Lung (tissue), 12 donors: Measurements from ENCODE around the gene NTHL1. TPM values are rescaled to one million over a fixed set of nuclear protein-coding genes. Genes with fewer than 3 reads are reported as not detected.

Source experiments
- ATAC-seq: fragments of 200-7000 bp; cut with Tn5 transposase; one replicate; pipeline ENCODE4 v1.9.1; 2020; ENCODE audit warnings: moderate number of reproducible peaks; ENCODE audit not compliant: insufficient read depth, low FRiP score
- DNase-seq, 3 donors: peaks; one replicate each; pipeline ENCODE4 v3.0.0-alpha.2; 2013 to 2017
- H3K27ac ChIP-seq, 2 donors: one replicate each; pipeline ENCODE4 v1.5.1; 2013; ENCODE audit warnings: mild to moderate bottlenecking in 2 of 2, moderate library complexity in 2 of 2, control low read depth in 1 of 2, inconsistent platforms in 1 of 2, low read depth in 1 of 2, low read length in 1 of 2
- H3K27me3 ChIP-seq, 3 donors: one replicate each; pipeline ENCODE4 v1.5.1; 2013; ENCODE audit warnings: low read length in 2 of 3; ENCODE audit not compliant: control insufficient read depth in 3 of 3, insufficient read depth in 3 of 3
- H3K36me3 ChIP-seq, 4 donors: one replicate each; pipeline ENCODE4 v1.5.1; 2013; ENCODE audit warnings: low read length in 4 of 4, mild to moderate bottlenecking in 1 of 4, moderate library complexity in 1 of 4; ENCODE audit not compliant: control insufficient read depth in 4 of 4, insufficient read depth in 4 of 4
- H3K4me1 ChIP-seq, 5 donors: one replicate each; pipeline ENCODE4 v1.5.1; 2013; ENCODE audit warnings: low read length in 5 of 5, mild to moderate bottlenecking in 2 of 5, moderate library complexity in 1 of 5; ENCODE audit not compliant: control insufficient read depth in 5 of 5, insufficient read depth in 5 of 5
- H3K4me3 ChIP-seq: one replicate; pipeline ENCODE4 v1.5.1; 2013; ENCODE audit warnings: mild to moderate bottlenecking, control low read depth, moderate library complexity
- H3K9ac ChIP-seq, 2 donors: one replicate each; pipeline ENCODE4 v1.5.1; 2013; ENCODE audit warnings: low read length in 2 of 2, control low read depth in 1 of 2; ENCODE audit not compliant: insufficient read depth in 1 of 2
- H3K9me3 ChIP-seq, 4 donors: one replicate each; pipeline ENCODE4 v1.5.1; 2013; ENCODE audit warnings: low read length in 3 of 4, mild to moderate bottlenecking in 1 of 4, moderate library complexity in 1 of 4; ENCODE audit not compliant: control insufficient read depth in 4 of 4, insufficient read depth in 3 of 4
- CTCF ChIP-seq: IDR thresholded peaks from 2 replicates; pipeline ENCODE4 v1.5.1; 2012; ENCODE audit warnings: mild to moderate bottlenecking; ENCODE audit errors: control extremely low read depth, extremely low read depth
- WGBS, 2 donors: extraction: QIAGEN DNeasy Blood & Tissue Kit; methylation state at CpG; one replicate each; pipeline ENCODE4 v1.1.7; 2013; 5-methylcytosine and 5-hydroxymethylcytosine counted together
- polyA plus RNA-seq, 2 donors: library from polyadenylated mRNA; stranded (reverse); fragments of 200-250 nt; gene quantifications; one replicate each; pipeline ENCODE4 v1.2.1, GENCODE V29; 2013
- total RNA-seq, 2 donors: library from RNA; depleted of rRNA in 1 of 2; stranded (reverse); fragments of >200 nt in 1 of 2; gene quantifications; one replicate each; pipeline ENCODE4 v1.2.1, GENCODE V29; 2014 to 2021
- donor health status: control.
- donor health status: control.
- donor health status: Bipolar disorder and iron deficiency.
- donor health status: healthy.
- donor health status: DM: yes; HTN: yes; CAD: no.

Gene NTHL1
- total and polyA plus RNA-seq, 4 donors, result 19.3 to 43.5 (median 29.1) TPM

DNA sequence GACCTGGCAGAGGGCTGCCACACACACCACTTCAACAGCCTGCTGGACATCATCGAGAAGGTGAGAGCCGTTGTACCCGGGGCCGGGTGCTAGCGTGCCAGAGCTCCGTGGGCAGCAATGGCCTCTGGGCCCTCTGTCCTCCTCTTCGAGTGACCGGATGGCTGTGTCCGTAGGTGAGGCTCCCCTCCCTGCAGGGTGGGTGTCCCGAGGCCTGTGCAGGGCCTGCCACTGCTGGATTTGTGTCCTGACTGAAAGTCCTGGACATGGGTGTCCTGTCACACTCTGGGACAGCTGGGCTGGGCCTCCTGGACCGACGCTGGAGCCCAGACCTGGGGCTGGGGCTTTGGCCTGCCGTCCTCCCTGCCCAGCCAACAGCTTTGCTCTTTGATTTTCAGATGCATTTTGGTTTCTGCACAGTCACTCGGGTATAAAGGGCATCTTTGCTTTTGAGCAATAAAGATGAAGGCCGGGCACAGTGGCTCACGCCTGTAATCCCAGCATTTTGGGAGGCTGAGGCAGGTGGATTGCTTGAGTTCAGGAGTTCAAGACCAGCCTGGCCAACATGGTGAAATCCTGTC is 16.8 kb upstream of the NTHL1 start:
- no peak overlapping the region for H3K27ac ChIP-seq
- 94 to 96% methylated on average over 16 of the region's 16 CpGs for WGBS, 2 donors
- DNase-seq, result no peak
- H3K9me3 ChIP-seq, result no peaks in the 10 kb centered on the region
- H3K4me3 ChIP-seq, result no peak overlapping the region
- no peak for ATAC-seq
- no peaks in the 10 kb centered on the region for H3K27me3 ChIP-seq
- no peaks in the 10 kb centered on the region for H3K4me1 ChIP-seq
- H3K36me3 ChIP-seq, result peaks cover 7 to 66% (median 36%) of the 10 kb centered on the region in 4 donors
- H3K9ac ChIP-seq, result no peak overlapping the region
- no peak for TF ChIP-seq CTCF

DNA sequence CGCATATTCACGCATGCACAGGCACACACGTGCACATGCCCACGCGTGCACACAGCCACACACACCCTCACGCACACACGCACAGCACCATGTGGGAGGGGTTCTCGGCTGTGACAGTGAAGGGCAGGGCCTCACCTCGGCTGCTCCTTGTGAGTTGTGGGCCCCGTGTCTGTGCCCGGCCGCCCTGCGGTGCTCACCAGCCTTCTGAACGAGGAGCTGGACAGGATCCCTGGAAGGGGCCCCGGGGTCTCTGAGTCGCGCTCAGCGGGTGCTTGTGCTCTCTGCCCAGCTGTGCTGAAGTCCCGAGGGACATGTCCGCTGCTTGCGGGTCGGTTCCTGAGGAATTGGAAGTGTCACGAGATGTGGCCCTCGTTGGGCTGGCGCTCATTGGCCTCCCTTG is 16.2 kb upstream of the NTHL1 start:
- Histone ChIP-seq H3K9ac (no peak overlapping the region), H3K9me3 (no peaks in the 10 kb centered on the region), H3K4me1 (no peaks in the 10 kb centered on the region), H3K36me3 (peaks cover 7 to 64% (median 35%) of the 10 kb centered on the region in 4 donors), H3K27me3 (no peaks in the 10 kb centered on the region), H3K4me3 (no peak overlapping the region), H3K27ac (no peak overlapping the region)
- 92 to 93% methylated on average over 22 to 25 of the region's 25 CpGs for WGBS, 2 donors
- ATAC-seq (no peak), DNase-seq (no peak)
- TF ChIP-seq CTCF, result no peak

- no peak for ATAC-seq
These were observed 15.2 kb upstream of the NTHL1 start for GRCh38 chr16:2062801-2063200.

More at GRCh38 chr16:2062801-2063200, 15.2 kb upstream of the NTHL1 start:
- Histone ChIP-seq H3K27me3 (no peaks in the 10 kb centered on the region), H3K27ac (no peak overlapping the region), H3K9ac (no peak overlapping the region), H3K9me3 (no peaks in the 10 kb centered on the region), H3K4me3 (no peak overlapping the region), H3K4me1 (no peaks in the 10 kb centered on the region), H3K36me3 (peaks cover 7 to 68% (median 39%) of the 10 kb centered on the region in 4 donors)
- DNase-seq, result no peak
- no peak for TF ChIP-seq CTCF
- WGBS, 2 donors, result 95 to 98% methylated on average over 28 of the region's 28 CpGs
